Globus pallidus (tissue), 1 donor: ENCODE results near the gene OXA1L.
"Not testable (repeated sequence)": the region's sequence is repeated elsewhere in the genome, so short reads cannot be mapped to it uniquely, and the experiment has no call there.

Experiments used
- DNase-seq: peaks from one replicate; pipeline ENCODE4 v3.0.0-alpha.2; 2015; ENCODE audit warnings: low spot score

OXA1L gene

GRCh38 chr14:22801716-22802115, 35.2 kb downstream of the OXA1L start:
- no peak for DNase-seq

GRCh38 chr14:22802860-22803686, 36.6 kb downstream of the OXA1L start:
- DNase-seq: no peak

- no peak for DNase-seq
Measured at GRCh38 chr14:22803687-22803974, 37.1 kb downstream of the OXA1L start.

- not testable (repeated sequence) for DNase-seq
Measured at GRCh38 chr14:22805235-22805634, 38.7 kb downstream of the OXA1L start.

- DNase-seq: no peak
Measured at GRCh38 chr14:22807432-22808087, 41.1 kb downstream of the OXA1L start.

- DNase-seq: no peak
Measured at GRCh38 chr14:22808388-22809209, 42.1 kb downstream of the OXA1L start.

- DNase-seq: no peak
Measured at GRCh38 chr14:22811722-22812121, 45.2 kb downstream of the OXA1L start.

GRCh38 chr14:22812744-22813143, 46.3 kb downstream of the OXA1L start:
- no peak for DNase-seq

GRCh38 chr14:22813145-22813544, 46.7 kb downstream of the OXA1L start:
- no peak for DNase-seq

- DNase-seq: no peak
Measured at GRCh38 chr14:22814373-22814772, 47.9 kb downstream of the OXA1L start.

- DNase-seq: no peak
Measured at GRCh38 chr14:22814941-22815713, 48.6 kb downstream of the OXA1L start, which contains the start of gene SLC7A7. SLC7A7 (minus strand) TSS chr14:22815435; CDS start chr14:22813398, 2,037 bp downstream.

GRCh38 chr14:22819151-22819988, 52.9 kb downstream of the OXA1L start:
- DNase-seq: no peak

GRCh38 chr14:22820731-22821130, 54.2 kb downstream of the OXA1L start:
- DNase-seq: no peak

- DNase-seq: no peak
Measured at GRCh38 chr14:22821193-22822015, 54.9 kb downstream of the OXA1L start.

GRCh38 chr14:22822016-22822570, 55.6 kb downstream of the OXA1L start:
- no peak for DNase-seq
